Erythroblast (primary cell): ENCODE results near the gene MRC2.

Experiments
- GATA1 ChIP-seq: IDR thresholded peaks from 2 replicates; pipeline ENCODE4 v1.6.1; 2011; ENCODE audit warnings: low read depth, mild to moderate bottlenecking, control low read depth, low read length, moderate library complexity
- POLR2A ChIP-seq: IDR thresholded peaks from 2 replicates; pipeline ENCODE4 v1.6.1; 2011; ENCODE audit warnings: mild to moderate bottlenecking, low read length

DNA sequence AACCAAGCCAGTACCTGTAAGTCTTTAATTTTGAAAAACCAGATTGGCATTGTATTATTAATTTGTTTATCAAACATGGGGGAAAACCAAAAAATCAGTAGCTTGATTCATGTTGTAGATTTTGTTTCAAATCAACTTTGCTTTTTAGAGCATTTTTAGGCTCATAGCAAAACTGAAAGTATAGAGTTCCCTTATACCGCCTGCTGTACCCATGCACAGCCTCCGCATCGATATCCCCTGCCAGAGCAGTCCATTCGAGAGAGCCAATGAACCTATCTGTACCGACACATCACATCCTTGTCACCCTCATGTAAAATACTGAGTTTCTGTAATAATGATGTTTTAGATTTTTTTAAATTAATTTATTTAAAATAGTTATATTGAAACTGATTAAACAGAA lies 16.2 kb upstream of the MRC2 start:
- TF ChIP-seq POLR2A (no peak), GATA1 (no peak)
